HG03103 (cell line): Measurements from ENCODE around the gene SFT2D1.

Source experiments
- ATAC-seq: cut with Tn5 transposase; IDR thresholded peaks from one replicate; pipeline ENCODE4 v1.9.1; 2021; ENCODE audit warnings: low read depth; ENCODE audit not compliant: unreplicated experiment

The SFT2D1 gene

DNA sequence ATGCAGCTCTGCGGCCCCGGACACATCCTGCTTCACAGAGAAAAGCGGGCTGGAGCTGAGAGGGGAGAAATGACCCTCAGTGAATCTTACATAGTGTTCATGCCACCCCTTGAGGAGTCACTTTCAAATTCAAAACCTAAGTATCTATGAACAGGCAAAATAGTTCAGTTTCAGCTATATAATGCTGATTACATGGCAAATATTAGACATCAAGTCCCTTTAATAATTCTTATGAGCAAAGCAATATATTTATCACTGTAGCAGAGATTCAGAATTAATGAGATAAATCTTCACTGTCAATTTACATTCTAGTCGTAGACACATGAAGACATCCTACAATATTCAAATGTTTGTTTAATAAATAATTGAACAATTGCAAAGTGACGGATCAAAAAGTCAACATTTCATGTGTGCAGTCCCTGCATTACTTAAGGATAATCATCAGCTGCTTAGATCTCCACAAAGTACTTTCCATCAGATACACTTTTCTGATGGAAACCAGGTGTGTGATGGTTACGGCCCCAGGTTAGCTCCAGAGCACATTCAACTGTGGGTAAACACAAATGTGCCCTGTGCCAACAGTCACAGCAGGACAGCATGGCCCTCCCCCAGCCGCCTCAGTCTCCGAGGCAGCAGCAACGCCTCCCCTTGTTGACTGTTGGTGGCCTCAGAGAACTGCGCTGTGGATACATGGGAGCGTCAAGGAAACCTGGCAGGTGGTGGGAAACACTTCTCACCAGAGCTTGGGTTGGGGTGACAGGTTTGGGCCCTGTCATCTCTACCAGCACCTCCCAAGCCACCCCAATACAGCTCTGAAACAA is 33.4 kb downstream of the SFT2D1 start:
- ATAC-seq = no peak

DNA sequence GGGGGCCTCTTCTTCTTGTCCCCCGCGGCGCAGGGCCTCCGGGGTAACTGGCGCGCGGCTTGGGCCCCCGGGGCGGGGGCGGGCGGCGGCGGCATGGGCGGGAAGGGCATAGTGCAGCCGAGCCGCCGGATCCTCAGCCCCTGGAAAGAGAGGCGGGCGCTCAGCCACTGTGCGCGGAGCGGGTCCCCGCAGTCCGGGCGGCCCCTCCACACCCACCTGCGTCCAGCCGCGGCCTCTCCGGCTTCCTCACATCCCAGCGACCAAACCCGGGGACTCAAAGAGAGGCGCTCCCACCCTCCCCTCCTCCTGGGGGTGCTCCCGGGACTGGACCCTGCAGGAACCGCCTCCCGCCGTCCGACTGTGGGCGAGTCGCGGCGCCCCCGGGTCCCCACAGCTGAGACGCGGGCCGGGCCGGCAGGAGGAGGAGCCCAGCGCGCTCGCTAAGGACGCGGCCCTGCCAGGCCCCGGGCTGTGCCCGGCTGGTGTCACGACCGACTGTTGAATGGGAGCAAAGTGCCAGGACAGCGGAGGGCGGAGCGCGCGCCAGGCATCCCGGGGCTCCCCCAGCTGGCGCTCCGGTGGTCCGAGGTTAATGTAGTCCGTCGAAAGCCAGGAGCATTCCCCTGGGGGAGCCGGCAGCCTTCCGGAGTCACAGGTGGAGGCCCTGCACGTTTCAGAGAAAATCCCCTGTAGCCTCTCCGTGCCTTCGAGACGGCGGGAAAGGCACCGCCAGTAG is 34.1 kb downstream of the SFT2D1 start, which contains the start of gene PRR18:
PRR18 (minus strand) TSS at position 360 of the 736 bp plus-strand sequence; CDS start at position 110, 250 bp downstream.
- ATAC-seq = no peak

DNA sequence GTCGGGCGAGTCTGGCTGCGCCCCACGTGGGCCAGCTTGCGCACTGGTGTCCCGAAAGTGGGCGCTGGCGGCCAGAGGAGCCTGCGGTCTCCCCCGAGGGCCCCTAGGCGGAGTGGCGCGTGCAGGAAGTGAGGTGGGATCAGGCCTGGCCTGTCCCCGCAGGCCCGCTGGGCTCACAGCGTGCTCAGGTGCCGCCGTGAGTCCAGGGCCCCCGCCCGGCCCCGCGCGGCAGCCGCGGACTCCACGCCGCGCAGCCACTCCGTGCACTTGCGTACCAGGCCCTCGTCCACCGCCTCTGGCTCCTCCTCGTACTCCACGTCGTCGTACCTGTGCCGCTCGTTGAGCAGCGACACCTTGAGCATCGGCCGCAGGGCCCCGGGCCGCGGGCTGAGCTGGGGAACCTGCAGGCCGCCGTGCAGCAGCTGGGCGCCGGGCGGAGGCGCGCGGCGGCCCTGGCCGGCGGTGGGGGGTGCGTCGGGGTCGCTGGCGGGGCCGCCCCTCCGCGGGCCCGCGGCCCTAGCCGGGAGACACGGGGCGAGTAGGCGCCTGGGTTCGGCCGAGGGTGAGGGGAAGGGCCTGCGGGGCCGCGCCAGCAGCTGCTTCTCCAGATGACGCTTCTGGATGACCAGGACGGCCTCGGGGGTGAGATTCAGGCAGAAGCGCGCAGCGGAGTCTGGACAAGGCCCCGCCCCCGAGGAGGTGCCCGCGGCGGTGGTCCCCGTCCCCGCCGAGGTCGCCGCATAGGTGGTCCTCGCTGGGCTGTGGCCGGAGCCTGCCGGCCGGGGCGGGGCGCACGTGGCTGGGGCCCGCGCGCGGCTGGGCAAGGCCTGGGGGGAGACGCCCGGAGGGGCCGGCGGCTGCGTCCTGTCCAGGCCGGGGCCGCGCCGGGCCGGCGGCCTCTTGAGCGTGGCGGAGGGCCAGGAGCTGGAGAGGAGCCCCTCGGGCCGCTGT is 35.0 kb downstream of the SFT2D1 start:
- no peak for ATAC-seq

DNA sequence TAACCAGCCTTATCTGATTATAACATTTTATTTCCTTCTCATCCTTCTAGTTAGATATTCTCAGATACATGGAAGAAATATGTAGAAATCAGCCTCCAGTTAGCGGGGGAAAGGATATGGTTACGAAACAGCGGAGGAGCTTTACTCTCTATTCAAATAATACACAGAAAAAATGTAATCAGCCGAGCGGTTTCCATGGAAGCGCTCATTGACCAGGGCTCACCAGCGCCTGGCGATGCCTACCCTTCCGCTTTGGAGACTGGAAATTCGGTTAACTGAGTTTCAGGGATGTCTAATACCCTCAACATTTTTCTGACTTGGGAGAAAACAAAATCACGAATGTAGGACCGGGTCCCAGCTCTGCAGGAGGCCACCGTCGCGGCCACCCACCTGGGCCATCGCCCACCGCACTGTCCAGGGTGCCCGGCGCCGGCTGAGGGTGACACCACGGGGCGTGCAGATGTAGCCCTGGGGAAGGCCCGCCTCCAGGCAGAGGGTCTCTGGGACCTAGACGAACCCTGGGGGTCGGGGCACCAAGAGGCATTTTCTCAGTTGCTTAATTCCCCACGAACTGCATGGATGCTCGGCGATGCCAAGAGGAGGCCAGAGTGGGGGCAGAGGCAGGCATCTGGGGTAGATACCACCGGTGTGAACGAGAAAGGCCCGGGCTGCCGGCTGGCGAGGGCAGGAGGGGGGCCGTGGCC is 35.8 kb downstream of the SFT2D1 start:
- ATAC-seq = no peak

DNA sequence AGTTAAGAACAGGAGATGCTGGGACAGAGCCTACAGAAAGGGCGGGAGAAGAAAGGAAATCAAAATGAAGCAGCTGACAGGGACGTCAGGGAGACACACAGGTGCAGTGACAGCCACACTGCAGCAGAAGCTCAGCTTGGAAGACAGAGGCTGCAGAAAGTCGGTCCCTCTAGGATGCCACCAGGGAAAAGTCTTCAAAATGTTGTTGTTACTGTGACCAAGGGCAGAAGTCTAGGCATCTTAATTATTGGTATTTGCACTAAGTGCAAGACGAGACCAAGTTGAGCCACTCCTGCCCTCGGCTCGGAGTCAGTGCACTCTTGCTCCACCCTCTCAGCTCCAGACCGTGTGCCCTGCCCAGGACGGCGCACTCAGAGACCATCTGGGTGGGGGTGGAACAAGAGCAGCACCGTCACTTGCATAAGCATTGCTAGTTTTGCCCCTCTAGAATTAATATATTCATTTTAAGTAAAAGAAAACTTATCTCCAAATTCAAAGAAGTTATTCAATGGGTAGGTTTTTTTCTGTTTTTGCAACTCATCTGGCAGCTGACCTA is 36.7 kb downstream of the SFT2D1 start:
- no peak for ATAC-seq

DNA sequence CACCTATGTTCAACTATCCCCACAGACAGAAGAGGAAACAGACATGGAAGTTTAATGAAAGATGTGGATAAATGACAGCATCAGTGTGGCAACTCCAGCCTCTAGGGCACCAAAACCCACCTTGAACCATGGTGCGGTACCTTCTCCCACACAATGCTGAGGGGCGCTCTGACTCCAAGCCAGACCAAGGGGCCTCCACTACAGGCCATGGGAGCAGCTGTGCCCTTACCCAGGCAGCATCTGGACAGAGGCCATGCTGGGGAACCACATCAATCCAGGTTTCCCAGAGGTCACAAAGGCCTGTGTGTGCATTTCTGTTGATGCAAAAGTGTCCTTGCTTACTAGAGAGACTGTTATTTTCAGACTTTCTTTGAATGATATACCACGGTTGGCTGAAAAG is 38.2 kb downstream of the SFT2D1 start:
- no peak for ATAC-seq

- no peak for ATAC-seq
Observed at GRCh38 chr6:166301611-166302529, 40.5 kb downstream of the SFT2D1 start.

- no peak for ATAC-seq
Observed at GRCh38 chr6:166300357-166300987, 41.9 kb downstream of the SFT2D1 start.

DNA sequence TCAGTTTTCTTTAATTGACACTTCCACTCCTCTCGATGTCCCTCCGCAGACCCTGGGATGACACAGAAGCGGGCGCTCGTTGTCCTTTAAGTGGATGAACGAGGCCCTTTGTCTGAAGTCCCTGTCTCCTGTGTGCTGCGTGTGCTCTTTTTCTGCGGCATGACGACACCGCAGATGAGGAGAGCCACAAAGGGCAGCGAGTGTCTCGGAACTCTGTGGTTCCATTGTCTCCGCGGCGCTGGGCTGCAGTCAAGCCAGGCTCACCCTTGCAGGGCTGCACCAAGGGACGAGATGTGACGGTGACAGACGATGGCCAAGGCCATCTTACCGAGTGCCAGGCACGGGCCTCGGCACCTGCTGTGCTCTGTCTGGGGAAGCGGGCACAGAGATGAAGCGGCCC is 44.7 kb downstream of the SFT2D1 start:
- ATAC-seq = no peak

DNA sequence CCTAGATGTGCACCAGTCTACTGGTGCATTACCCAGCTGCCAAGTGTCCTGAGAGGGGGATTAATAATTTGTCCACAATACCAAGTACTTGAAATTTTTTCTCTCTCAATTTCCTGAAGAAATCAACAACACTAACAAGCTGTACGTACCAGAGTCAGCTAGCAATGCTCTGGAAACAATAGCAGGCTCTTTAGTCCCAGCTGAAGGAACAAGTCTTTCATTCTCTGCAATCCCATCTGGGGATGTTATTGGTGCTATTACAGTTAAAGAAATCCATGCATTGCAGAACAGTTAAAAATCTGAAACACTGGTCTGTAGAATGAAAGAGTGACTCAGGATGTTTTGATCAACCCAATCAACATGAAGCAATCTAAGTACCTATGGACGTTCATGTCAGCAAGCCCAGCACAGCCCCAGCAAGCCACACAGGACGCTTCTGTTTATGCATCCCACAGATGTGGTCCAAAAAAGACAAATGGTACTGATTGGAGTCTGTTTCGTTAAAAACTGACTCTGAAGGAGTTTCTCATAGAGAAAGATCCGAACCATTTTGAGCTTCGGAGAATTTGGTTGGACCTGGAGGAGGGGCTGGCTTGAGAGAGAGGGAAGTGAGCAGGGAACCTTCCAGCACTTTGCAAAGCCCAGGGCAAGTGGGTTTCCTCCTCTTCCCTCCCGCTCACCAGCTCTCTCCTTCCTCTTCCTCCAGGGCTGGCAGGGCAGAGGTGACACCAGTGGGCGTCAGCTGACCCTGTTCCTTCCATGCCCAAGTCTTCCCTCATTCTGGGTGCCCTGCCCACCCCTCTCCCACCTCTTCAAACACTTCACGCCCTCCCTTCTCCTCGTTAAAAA is 46.1 kb downstream of the SFT2D1 start:
- ATAC-seq = no peak

GRCh38 chr6:166293731-166294584 is 48.4 kb downstream of the SFT2D1 start:
- no peak for ATAC-seq

DNA sequence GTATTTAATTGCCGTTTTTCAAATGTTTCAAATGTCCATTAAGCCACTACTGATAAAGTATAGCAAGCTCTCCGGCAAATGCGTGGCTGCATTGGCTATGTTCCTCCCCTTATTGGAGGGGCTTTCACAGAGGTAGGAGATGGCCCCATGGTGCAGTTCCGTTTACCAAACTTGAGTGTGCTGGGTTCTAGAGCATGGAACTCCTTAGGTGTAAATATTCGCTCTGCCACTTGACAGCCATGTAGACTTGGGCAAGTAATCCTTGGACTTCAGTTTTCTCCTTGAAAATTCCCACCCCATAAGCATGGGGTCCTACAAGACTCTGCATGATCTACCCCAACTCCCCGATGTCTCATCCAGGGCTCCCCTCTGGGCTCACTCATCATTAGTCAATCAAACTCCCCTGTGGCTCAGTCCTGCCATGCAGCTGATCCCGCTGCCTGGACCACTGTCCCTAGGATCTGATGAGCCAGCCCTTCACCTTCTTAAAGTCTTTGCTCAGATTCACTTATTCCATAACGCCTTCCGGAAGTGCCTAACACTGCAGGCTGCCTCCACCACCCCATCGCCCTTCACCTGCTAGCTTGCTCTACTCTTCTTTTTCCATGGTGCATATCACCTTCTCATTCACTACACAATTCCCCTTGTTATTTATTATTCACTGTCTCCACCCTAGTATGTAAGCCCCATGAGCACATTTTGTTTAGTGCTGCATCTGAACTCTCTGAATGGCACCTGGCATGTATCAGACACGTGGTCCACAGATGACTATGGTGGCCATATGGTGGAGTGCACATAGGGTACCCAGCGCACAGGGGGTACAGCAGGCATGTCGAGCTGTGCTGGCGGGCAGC is 52.9 kb downstream of the SFT2D1 start:
- ATAC-seq = no peak

DNA sequence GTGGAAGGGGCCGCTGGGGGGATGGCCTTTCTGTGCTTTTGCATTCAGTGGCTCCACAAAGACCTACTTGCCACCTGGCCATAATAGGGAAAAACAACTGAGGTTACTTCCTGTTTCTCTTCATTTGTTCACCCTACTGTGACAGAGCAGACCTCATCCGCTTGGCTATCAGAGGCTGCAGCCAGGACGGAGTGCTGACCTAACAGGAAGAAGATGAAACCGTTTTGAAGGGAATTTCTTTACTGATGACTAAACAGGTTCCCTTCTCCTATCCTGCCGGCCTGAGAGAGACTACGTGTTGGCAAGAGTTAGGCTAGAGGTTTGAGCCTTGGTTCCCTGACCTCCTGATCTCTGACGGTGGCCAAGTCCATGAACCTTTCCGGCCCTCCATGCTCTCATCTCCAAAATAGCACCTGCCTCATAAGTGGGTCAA is 55.5 kb downstream of the SFT2D1 start:
- peak; percentile 97 for ATAC-seq

DNA sequence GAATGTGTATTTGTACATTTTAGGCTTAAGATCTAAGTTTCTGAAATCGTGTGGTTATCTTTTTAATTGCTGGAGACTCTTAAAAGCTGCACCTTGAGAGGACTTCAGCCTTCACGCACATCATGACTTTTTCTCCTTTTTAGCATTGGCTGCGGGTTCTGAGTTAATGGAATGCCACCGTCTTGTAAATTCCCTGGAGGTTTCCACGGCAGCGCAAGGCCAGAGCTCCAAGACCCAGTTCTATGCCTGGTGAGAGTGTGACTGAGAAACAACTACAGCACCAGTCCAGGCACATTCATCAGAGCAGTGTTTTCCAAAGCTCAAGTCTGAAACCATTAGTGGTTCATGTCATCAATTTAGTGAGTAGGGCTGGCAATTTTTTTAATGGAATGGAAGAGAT is 57.1 kb downstream of the SFT2D1 start:
- ATAC-seq = no peak

DNA sequence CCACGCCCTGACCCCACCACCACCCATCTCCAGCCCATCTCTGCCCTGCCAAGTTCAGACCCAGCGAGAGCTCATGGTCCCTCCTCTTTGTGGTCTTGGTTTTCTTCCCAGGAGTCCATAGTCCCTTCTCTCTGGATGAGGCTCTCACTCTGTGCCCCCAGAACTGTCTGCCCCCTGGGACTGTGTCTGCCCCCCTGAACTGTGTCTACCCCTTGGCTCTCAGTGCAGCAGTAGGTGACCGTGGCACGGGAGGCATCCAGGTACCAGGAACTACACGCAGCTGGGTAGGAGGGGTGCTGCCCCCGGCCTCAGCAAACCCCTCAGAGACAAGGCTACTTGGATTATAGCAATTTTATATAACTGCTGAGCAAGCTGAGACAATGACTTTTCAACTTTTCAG is 57.7 kb downstream of the SFT2D1 start:
- ATAC-seq = no peak
